ENCODE results near the gene ELF5. TPM values are rescaled to one million over a fixed set of nuclear protein-coding genes. Genes with fewer than 3 reads are reported as not detected.

Gene ELF5
- total RNA-seq, 1 donor from 2014 or later: not detected

DNA sequence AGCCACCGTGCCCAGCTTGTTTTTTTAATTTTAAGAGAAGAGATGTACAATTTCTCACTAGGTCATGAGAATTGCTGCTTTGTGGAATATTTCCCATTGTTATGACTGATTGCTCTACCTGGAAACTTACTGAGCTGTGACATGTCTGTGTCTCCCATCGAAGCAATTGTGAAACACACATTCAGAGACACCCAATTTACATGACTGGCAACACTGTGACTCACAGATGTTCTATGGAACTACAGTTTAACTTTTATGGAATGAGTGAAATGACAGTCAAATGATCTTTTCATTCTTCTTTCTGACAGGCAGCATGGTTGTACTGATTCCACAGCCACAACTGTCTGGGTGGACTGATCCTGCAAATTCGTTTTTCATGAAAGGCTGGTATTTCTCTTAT is 32.3 kb downstream of the ELF5 start:
- TF ChIP-seq, protein P1, sequence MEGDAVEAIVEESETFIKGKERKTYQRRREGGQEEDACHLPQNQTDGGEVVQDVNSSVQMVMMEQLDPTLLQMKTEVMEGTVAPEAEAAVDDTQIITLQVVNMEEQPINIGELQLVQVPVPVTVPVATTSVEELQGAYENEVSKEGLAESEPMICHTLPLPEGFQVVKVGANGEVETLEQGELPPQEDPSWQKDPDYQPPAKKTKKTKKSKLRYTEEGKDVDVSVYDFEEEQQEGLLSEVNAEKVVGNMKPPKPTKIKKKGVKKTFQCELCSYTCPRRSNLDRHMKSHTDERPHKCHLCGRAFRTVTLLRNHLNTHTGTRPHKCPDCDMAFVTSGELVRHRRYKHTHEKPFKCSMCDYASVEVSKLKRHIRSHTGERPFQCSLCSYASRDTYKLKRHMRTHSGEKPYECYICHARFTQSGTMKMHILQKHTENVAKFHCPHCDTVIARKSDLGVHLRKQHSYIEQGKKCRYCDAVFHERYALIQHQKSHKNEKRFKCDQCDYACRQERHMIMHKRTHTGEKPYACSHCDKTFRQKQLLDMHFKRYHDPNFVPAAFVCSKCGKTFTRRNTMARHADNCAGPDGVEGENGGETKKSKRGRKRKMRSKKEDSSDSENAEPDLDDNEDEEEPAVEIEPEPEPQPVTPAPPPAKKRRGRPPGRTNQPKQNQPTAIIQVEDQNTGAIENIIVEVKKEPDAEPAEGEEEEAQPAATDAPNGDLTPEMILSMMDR (IDR thresholded peaks at IDR 0.05): no peak
- H3K27me3 ChIP-seq: no peaks in the 10 kb centered on the region
- intact Hi-C loops (cut with DNase I): no loop called here
- H3K9me3 ChIP-seq: no peaks in the 10 kb centered on the region
- no peaks in the 10 kb centered on the region for H3K36me3 ChIP-seq
- DNase-seq (ENCODE audit: low spot score in 2 of 2): no peak
- H3K27ac ChIP-seq: no peak overlapping the region
- H3K4me3 ChIP-seq: no peak overlapping the region
- H3K4me1 ChIP-seq: no peaks in the 10 kb centered on the region

GRCh38 chr11:34480314-34480713 is 33.3 kb downstream of the ELF5 start:
- Histone ChIP-seq H3K4me3 (no peak overlapping the region), H3K27me3 (no peaks in the 10 kb centered on the region), H3K9me3 (no peaks in the 10 kb centered on the region), H3K36me3 (no peaks in the 10 kb centered on the region), H3K27ac (no peak overlapping the region), H3K4me1 (no peaks in the 10 kb centered on the region)
- intact Hi-C loops (cut with DNase I): no loop called here
- TF ChIP-seq, protein P1 (IDR thresholded peaks at IDR 0.05): no peak
- no peak for DNase-seq (ENCODE audit: low spot score in 2 of 2)

DNA sequence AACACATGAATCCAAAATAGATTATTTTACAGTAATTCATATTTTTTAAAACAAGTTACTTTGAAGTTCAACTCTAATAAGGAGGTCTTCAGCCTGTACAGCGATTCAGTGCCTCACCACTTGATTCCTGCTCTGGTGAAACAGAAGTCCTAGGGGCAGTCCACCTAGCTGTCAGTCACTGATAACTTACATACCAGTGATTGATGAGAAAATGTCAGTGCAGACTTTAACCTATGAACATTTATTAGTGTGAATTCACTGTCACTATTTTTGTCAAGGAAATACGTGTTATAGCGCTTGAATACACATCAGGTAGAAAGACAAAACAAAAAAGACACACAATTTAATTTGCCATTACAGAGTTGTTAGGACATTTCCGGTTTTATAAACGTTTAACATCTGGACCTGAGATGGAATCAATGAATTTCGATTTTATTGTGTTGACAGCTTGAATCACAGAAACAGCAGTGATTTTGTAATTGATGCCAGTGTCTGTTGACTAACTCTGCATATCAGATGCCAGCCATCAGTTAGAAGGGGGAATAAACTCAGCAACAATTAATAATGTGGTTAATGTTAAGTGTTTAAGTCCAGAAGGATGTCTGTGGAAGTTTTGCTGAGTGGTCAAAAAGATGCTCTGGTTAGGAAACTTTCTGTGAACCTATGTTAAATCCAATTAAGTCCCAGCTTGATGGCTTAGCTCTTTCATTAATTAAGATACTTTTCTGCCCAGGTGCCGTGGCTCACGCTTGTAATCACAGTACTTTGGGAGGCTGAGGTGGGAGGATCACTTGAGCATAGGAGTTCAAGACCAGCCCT is 34.5 kb downstream of the ELF5 start:
- no peaks in the 10 kb centered on the region for H3K4me1 ChIP-seq
- H3K9me3 ChIP-seq: no peaks in the 10 kb centered on the region
- H3K36me3 ChIP-seq: no peaks in the 10 kb centered on the region
- DNase-seq (ENCODE audit: low spot score in 2 of 2): no peak
- intact Hi-C loops (cut with DNase I): no loop called here
- H3K27ac ChIP-seq: no peak overlapping the region
- H3K4me3 ChIP-seq: no peak overlapping the region
- no peaks in the 10 kb centered on the region for H3K27me3 ChIP-seq
- TF ChIP-seq, protein P1 (IDR thresholded peaks at IDR 0.05): no peak

- H3K27me3 ChIP-seq: no peaks in the 10 kb centered on the region
These were observed 36.7 kb downstream of the ELF5 start for GRCh38 chr11:34476849-34477248.

DNA sequence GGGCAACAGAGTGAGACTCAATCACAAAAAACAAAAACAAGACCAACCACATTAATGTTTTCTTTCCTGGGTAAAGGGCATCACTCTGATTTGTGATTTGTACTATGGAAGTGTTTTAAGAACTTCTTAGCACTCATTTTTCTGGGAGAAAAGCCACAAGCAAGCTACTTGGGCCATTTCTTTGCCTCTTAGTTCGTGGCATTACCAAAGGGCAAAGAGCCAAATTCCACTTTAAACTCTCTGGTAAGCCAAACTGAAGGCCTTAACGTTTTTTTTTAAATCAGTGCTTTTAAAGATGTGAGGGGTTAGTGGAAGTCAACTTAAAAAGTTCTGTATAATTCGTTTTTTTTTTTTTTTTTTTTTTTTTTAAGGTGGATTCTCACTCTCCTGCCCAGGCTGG is 37.9 kb downstream of the ELF5 start:
- Histone ChIP-seq H3K27me3 (no peaks in the 10 kb centered on the region), H3K4me1 (no peaks in the 10 kb centered on the region), H3K27ac (no peak overlapping the region), H3K4me3 (no peak overlapping the region), H3K36me3 (peaks cover 18 to 33% of the 10 kb centered on the region in 2 donors), H3K9me3 (no peaks in the 10 kb centered on the region)
- TF ChIP-seq, protein P1 (IDR thresholded peaks at IDR 0.05): no peak
- intact Hi-C loops (cut with DNase I): no loop called here
- no peak for DNase-seq (ENCODE audit: low spot score in 2 of 2)

More at GRCh38 chr11:34476849-34477248, 36.7 kb downstream of the ELF5 start:
- Histone ChIP-seq H3K36me3 (peaks cover 6 to 21% of the 10 kb centered on the region in 2 donors), H3K4me3 (no peak overlapping the region), H3K9me3 (no peaks in the 10 kb centered on the region), H3K4me1 (no peaks in the 10 kb centered on the region), H3K27ac (no peak overlapping the region)
- no peak for DNase-seq (ENCODE audit: low spot score in 2 of 2)
- intact Hi-C loops (cut with DNase I): no loop called here
- TF ChIP-seq, protein P1 (IDR thresholded peaks at IDR 0.05): no peak

All from ascending aorta (tissue), 2 donors.